T follicular helper cell (primary cell): ENCODE measurements around the gene FAM53A.
"Not testable (repeated sequence)": the region's sequence is repeated elsewhere in the genome, so short reads cannot be mapped to it uniquely, and the experiment has no call there.

Experiments
- DNase-seq: peaks from one replicate; pipeline ENCODE4 v3.0.0-alpha.2; 2020; ENCODE audit warnings: low read depth

FAM53A gene

DNA sequence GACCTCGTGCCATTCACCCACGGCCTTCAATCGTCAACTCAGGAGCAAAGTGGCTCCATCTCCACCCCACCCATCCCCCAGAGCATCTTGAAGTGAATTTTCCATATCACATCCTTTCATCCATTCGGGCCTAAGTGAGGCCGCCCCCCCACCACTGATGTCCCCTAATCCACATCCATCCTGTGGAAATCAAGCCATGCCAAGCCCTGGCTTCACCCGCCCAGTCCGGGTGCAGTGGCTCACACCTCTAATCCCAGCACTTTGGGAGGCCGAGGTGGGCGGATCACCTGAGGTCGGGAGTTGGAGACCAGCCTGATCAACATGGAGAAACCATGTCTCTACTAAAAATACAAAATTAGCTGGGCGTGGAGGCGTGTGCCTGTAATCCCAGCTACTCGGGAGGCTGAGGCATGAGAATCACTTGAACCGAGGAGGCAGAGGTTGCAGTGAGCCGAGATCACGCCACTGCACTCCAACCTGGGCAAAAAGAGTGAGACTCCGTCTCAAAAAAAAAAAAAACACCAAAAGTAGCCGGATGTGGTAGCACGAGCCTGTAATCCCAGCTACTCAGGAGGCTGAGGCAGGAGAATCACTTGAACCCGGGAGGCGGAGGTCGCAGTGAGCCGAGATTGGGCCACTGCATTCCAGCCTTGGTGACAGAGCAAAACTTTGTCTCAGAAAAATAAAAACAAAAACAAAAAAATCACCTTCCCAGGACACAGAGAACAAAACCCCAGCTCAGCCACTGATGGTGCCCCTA, 76.5 kb downstream of the FAM53A start:
- DNase-seq = not testable (repeated sequence)

DNA sequence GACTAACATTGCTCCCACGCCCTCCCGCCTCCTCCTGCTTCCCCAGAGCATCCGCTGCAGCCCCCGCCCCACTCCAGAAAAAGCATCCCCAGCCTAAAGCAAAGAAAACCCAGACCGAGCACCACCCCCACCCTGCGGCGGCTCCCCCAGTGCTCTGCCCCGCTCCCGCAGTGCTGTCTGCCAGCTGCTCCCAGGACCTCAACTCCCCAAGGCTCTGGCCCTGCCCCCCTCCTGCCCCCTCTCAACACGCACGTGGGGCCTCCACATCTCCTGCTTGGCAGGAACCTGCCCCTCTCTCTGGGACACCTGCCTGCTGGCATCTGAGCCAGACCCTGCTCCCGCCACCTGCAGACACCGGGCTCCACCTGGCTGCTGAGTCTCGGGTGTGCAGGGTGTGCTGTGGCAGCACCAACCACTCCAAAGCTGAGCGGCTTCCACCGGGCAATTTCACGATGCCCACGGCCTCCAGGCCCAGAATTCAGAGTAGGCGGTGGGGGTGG, 79.4 kb downstream of the FAM53A start:
- DNase-seq = peak; percentile 55

DNA sequence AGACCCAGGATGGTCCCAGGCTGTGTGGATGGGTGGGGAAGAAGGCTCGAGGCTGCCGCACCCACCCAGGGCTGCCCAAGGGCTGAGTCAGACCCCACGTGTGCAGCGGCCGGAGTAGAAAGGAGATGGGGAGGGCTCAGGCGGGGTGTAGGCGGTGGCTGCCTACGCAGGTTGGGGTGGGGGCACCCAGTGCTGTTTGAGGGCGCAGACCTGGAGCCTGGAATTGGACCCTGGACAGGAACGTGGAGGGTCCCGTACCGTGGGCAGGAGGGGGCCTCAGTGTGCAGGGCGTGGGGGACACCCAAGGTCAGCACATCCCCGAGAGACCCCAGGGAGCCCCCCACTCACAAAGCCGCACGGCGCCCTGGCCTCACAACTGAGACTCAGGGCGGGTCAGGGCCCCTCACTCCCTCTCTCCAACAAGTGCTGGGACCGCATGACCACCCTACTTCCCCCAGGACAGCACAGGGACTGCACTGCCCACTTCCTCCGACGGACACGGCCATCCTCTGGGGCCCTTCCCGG, 79.9 kb downstream of the FAM53A start:
- no peak for DNase-seq

DNA sequence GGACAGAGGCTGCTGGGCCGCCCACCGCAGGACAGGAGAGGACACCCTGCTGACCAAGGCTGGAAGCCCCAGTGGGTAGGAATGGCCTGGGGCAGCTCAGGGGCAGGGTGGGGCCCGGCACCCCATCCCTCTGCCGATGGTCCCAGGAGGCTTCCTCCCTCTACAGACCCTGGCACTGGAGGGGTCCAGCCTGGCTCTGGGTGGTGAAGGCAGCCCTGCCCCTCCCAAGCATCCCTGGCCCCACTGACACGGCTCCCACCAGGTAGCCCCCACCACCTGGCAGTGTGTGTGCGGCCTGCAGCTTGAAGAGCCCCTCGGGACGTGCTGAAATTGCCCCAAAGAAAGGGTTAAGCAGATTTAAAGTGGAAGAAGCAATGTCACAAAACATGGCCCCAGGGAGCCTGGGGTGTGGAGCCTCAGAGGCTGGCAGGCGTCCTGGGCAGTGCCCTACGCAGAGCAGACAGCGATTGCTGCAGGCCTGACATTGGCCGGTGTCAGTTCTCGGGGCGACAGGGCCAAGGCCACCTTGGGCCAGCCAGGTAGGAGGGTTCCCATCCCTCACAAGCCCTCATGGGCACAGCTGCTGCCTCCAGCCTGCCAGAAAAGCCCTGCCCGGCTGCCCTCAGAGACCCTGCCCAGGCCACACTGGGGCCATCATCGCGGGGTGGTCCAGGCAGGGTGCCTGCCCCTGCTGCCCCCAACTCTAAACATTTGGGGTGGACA, 80.5 kb downstream of the FAM53A start:
- no peak for DNase-seq

DNA sequence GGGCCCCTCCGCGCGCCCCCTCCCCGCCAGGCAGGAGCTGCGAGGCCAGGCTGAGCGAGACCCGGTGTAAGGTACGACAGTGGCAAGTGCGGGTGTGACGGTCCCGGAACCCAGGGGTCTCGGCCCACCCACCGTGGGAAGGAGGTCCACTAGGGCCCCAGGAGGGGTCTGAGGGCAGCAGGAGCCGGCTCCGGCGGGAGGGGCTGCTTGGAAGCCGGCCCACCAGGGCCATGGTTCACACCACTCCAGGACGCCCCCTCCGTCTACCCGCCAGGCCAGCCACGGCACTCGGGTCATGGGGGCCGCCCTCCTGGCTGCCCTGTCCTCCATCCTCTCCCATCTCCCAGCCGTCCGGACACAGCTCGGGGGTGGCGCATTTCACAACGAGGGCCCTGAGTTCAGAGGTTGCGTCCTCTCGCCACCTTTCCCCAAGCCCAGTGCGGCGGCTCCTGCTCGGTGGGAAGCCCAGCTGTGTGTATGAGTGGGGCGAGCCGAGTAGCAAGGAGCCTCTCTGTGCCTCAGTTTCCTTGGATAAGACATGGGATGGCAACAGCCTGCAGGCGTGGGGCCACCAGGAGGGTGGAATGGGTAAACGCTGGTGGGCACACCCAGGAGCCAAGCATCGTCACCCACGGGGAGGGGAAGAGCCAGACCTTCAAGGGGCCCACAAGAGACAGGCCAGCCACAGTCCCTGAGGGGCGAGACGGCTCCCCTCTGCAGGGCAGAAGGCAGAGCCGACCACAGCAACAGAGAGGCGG, 81.3 kb downstream of the FAM53A start:
- DNase-seq = no peak

DNA sequence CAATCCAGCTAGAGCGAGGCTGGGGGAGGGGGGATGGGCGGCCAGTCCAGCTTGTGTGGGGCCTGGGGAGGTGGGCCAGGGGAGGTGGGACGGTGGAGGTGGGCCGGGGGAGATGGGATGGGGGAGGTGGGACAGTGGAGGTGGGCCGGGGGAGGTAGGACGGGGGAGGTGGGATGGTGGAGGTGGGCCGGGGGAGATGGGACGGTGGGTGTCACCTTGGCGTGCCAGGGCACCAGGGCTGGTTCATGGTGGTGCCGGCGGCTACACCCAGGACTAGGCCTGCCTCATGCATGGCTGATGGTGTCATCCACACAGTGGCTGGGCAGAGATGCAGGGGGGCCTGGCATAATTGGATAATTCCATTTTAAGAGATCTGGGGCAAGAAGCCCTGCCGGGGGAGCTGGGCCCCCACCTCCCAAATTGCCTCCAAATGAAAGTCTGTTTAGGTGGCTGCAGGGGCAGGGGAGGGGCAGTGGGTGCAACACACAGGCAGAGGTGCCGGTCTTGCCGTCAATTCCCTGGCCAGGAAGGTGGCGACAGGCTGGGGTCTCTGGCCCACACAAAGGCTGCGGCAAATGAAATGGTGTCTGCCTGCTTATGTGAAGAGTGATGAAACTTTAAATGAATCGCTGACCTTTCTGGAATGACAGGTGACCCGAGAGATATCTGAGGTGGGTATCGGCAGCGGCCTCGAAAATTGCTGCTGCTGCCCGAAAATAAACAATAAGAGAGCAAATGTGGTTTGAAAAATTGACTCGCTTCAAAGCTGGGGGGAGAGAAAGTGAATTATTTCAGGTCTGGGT, 82.1 kb downstream of the FAM53A start:
- DNase-seq = no peak

DNA sequence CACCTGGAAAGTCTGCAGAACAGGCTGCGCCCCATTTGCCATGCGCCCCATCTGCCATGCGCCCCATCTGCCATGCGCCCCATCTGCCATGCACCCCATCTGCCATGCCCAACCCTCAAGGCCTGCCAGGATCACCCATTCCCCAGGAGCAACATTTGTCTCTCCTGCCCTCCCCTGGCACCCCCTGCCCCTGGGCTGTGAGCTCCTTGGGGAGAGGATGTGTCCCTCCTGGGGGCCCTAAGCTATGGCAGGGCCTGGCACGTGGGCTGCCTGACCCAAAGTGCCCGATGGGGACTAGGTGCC, 82.6 kb downstream of the FAM53A start:
- no peak for DNase-seq

DNA sequence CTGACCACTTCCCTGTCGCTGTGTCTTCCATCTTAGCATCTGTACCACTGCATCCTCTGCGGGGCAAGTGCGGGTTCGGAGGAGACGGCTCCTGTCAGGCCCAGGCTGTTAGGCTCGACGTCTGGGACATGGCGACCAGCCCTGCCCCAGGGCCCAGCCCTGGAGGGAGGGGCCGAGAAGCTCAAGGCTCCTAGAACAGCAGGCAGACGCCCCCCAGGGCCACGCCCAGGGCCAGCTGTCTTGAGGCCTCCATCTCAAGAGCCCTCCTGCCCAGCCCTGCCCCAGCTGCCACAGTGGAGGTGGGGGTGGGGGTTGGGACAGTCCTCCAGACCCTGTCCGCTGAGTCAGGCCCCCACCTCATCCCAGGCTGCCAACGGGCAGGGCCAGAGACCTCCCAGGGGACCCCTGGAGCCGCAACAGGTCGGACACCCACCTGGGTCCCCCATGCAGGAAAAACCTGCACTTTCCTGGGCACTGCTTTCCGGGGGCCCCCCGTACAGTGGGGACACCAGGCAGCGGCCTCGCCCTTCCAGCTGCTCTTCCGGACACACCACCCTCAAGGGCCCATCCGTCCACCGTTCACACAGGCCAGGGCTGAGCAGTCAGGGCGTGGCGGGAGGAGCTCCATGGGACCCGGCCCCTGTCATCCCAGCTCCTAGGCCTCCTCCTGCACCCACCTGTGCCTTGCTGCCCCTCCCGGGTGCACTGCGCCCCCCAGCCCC, 83.1 kb downstream of the FAM53A start:
- DNase-seq = no peak

DNA sequence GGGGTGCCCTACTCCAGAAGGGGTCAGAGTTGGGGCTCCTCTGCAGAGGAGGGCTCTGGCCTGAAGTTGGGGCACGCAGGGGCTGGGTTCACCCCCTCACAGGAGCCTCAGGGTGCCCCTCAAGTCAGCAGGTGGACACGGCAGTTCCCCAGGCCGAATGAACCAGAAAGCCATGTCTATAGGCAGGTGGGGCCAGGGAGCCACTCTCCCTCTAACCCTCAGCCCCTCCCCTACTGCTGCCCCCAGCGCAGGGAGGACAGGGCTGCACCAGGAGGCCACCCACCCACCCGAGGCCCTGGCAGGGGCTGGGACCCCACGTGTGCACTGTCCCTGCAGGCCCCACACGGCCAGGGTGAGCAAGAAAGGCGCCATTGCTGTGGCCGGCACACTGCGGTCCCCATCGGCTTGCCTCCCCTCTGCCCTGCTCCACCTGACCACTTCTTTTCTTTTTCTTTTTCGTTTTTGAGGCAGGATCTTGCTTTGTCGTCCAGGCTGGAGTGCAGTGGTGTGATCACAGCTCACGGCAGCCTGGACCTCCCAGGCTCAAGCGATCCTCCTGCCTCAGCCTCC, 83.8 kb downstream of the FAM53A start:
- DNase-seq = no peak

DNA sequence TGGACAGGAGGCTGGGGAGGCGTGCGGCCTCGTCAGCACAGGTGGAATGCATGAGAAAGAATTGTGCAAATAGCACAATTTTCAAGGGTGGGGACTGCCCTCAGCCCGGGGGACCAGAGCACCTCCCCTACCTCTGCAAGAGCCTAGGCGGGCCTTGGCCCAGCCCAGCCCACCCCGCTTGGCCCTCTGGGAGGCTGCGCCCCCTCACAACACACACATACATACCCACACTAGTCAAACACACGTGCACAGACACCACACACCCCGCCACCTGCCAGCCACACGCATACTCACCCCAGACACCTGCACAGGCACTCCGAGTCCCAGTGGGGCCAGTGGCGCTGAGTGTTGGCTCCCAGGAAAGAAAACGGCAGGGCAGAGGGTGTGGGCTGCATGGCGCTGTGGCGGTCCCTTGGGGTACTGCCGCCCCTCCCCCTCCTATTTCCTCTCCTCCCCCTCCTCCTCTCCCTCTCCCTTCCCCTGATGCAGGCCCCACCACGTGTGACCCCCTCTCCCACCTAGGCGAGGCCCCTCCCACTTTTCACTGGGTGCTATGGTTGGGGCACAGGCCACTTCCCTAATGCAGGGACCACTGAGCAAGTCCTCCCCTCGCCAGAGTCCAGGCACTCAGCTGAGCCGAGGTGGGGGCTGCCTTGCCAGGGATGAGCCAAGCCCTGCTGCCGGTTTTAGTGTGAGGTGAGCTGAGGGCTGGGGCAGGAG, 84.5 kb downstream of the FAM53A start:
- DNase-seq = no peak

DNA sequence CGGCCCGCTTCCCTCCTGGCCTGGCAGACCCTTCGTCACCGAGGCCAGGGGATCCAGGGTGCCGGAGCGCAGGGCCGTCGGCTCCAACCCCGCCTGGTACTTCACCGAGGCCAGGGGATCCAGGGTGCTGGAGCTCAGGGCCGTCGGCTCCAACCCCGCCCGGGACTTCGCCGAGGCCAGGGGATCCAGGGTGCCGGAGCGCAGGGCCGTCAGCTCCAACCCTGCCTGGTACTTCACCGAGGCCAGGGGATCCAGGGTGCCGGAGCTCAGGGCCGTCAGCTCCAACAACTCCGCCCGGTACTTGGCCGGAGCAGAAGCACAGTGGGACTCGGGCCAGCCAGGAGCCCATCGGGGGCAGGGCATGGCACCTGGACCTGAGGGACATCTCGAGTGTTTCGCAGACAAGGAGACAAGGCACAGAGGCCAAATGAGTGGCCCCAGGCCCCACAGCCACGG, 85.1 kb downstream of the FAM53A start:
- DNase-seq = no peak

DNA sequence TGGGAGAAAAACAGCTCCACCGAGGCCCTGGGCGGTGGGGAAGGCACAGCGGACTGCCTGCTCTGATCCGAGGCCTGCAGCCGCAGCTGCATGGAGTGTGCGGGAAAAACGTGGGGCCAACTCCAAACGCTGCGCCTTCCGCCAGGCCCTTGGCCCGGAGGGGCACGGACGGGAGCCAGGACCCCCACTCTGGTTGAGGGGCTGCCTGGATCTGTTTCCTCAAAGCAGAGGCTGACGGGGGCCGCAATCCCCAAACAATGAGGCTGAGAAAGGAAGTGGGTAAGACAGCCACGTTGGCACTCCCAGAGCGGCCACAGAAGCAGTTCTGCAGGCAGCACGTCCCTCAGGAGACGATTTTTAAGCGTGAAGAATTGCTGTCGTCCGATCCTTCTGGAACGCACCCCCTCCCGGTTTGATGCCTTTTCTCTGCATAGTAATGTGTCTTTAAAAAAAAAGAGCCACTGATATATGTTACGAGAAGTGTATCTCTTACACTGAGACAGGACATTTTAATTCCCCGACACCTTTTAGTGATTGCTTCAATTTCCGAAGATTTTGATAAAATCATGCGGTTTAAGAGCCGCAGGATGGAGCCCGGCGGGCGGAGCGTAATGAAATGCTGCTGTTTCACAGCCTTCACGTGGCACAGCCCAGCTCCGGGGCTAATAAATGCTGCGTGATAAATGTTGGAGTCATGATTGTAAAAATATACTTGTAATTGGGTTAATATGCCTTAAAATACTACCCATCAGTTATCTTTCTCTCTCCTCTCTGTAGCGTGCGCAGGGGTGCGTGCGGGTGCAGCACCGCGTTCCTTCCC, 85.7 kb downstream of the FAM53A start:
- no peak for DNase-seq

DNA sequence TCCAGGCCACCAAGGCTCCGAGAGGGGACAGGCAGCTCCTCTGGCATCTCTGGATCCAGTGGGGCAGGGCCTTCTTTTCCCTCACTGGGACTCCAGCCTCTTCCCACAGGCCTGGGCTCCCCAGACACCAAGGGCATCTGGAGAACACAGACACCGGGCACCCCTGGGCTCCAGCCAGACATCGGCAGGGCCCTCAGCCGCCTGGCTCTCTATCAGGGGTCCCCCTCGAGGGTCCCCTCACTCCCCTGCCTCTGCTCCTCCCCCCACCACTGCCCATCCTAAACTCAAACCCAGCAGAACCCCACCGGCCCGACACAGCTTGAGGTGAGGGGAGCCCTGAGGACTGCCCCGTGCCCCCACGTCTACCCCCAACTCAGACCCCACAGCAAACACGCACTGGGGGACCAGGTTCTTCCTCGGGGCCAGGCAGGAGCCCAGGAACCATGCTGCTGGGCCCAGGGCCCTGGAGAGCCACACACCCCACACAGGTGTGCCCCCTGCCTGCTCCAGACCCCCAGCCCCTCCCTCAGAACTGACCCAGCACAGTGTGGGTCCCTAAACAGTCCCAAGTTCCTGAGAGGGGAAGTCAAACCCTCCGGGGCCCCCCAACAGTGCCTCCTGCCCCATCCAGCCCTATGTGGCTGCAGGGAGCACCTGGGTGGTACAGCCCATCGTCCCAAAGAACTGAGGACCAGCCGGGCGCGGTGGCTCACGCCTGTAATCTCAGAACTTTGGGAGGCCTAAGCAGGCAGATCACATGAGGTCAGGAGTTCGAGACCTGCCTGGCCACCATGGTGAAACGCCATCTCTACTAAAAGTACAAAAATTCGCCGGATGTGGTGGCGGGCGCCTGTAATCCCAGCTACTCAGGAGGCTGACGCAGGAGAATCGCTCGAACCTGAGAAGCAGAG, 86.8 kb downstream of the FAM53A start:
- no peak for DNase-seq

DNA sequence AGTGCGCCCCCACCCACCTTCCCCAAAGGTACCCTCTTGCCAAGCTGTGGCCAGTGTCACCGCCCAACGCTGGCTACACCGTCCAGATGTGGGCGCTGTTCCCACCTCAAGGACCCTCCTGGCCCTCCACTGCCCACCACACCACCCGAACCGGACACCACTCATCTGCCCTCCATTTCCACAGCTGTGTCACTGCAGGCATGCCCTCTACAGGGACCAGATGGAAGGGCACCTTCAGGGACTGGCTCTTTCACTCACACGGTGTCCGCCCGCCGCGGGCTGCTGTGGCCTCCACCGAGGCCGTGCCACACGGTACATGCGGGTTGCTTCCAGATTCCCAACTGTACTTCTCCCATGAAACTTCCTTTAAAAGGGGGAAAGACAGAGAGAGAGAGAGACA, 87.7 kb downstream of the FAM53A start:
- no peak for DNase-seq

DNA sequence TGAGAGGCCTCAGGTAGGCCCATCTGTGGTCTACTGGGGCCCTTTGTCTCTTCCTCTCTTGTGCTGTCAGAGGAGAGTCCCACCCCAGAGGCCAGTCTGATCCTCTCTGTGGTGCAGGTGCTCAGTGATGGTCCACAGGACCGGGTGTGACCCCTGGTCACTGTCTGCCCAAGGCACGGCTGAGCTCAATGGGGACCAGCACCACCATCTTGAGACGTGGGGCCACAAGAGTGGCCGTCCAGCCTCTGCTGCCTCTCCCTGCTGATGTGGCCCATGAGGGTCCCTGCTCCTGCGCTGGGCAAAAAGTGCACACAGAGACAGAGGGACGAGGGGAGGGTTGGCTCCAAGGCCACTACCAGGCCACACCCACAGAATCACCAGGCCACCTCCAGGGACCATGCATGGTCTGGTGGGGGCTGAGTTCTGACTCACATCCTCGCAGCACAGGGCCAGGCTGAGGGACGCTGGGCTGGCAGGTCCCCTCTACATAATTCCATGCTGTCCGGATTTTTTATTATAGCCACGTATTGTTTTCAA, 88.3 kb downstream of the FAM53A start:
- DNase-seq = no peak

DNA sequence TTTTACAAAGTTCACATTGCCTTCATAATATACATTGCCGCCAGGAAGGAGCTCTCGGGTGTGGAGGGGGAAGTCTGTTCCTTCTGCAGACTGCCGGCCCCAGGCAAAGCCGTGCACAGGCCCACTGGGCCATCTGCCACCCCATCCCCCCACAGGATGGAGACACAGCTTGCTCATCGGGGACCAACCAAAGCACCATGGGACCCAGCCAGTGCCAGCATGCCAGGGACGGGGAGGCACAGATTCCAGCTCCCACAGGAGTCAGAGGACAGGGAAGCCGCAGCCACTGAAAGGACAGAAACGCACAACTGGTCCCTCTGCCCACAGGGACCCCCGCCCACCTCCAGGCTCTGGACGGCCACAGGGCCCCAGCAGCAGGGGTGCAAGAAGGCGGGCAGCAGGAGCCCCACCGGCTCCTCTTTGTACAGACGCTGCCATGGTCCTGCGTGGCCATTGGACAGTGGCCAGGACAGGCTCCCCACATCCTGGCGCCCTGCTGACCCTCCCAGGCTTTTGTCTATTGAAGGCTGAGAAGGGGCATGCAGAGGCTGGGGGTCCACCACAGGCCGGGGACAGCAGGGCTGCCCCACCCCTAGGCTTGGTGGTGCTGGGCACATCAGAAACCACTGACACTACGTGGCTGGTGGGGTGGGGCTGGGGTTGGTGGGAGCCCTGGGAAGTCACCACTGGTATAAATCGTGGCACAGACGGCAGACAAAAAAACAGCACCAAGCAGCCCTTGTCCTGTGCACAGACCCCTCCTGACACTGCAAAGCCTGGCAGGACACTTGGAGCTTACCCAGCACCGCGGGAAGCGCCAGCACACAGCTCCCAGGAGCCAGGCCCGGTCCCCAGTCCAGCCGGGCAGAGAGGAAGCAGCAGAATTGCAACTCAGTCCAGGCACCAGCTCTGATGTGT, 89.0 kb downstream of the FAM53A start:
- DNase-seq = no peak
